HT1080 (cell line): ENCODE measurements around the gene HYKK. TPM values are rescaled to one million over a fixed set of nuclear protein-coding genes. Genes with fewer than 3 reads are reported as not detected.
A peak's percentile ranks its signal among the peaks of the same experiment; 100 is the strongest.
"Not testable (repeated sequence)": the region's sequence is repeated elsewhere in the genome, so short reads cannot be mapped to it uniquely, and the experiment has no call there.

Experiments
- DNase-seq: peaks from one replicate; pipeline ENCODE4 v3.0.0-alpha.2; 2015; ENCODE audit warnings: low read depth
- total RNA-seq: library from RNA; depleted of rRNA; stranded (reverse); fragments of >200 nt; shearing (Covaris generic); gene quantifications from 2 replicates; pipeline ENCODE4 v1.2.3, GENCODE V29; 2014

HYKK gene
- total RNA-seq, 1 experiment from 2014 or later: 1.6 TPM

GRCh38 chr15:78540141-78540870, 32.9 kb downstream of the HYKK start, which contains the start of gene PSMA4:
TSS of gene PSMA4 (plus strand) at chr15:78540444. CDS start at chr15:78541928, 1,484 bp downstream.
- peak; percentile 81 for DNase-seq

GRCh38 chr15:78540871-78541743, 33.7 kb downstream of the HYKK start:
- DNase-seq: no peak

GRCh38 chr15:78541744-78542034, 34.3 kb downstream of the HYKK start:
- DNase-seq: no peak

- no peak for DNase-seq
Observed at GRCh38 chr15:78542647-78543046, 35.3 kb downstream of the HYKK start.

GRCh38 chr15:78550194-78550593, 42.8 kb downstream of the HYKK start:
- no peak for DNase-seq

- no peak for DNase-seq
Observed at GRCh38 chr15:78550815-78551214, 43.4 kb downstream of the HYKK start.

GRCh38 chr15:78551902-78552301, 44.5 kb downstream of the HYKK start:
- no peak for DNase-seq

- DNase-seq: no peak
Observed at GRCh38 chr15:78552597-78552996, 45.2 kb downstream of the HYKK start.

- not testable (repeated sequence) for DNase-seq
Observed at GRCh38 chr15:78560201-78560600, 52.8 kb downstream of the HYKK start.

- no peak for DNase-seq
Observed at GRCh38 chr15:78561490-78561889, 54.1 kb downstream of the HYKK start.

- no peak for DNase-seq
Observed at GRCh38 chr15:78563092-78563491, 55.7 kb downstream of the HYKK start.

GRCh38 chr15:78564743-78565096, 57.3 kb downstream of the HYKK start:
- DNase-seq: no peak

GRCh38 chr15:78565097-78565950, 57.9 kb downstream of the HYKK start, which contains the start of gene CHRNA5:
TSS of gene CHRNA5 (plus strand) at chr15:78565520. CDS start at chr15:78565720, 200 bp downstream.
- DNase-seq: peak; percentile 80

GRCh38 chr15:78565951-78566774, 58.8 kb downstream of the HYKK start:
- DNase-seq: peak; percentile 43

- no peak for DNase-seq
Observed at GRCh38 chr15:78567531-78567930, 60.2 kb downstream of the HYKK start.

- no peak for DNase-seq
Observed at GRCh38 chr15:78570710-78571109, 63.3 kb downstream of the HYKK start.

- DNase-seq: no peak
Observed at GRCh38 chr15:78571382-78571781, 64.0 kb downstream of the HYKK start.

- no peak for DNase-seq
Observed at GRCh38 chr15:78573416-78573815, 66.0 kb downstream of the HYKK start.

GRCh38 chr15:78574944-78575343, 67.6 kb downstream of the HYKK start:
- DNase-seq: no peak
